Stomach (tissue), 4 donors: ENCODE results near the gene EMX1.

ENCODE experiments used
- POLR2A ChIP-seq, 4 donors: fragments of 450-650 bp; IDR thresholded peaks; one replicate each; pipeline ENCODE4 v1.6.1; 2016; ENCODE audit warnings: antibody characterized with exemption in 4 of 4, control low read depth in 2 of 4, mild to moderate bottlenecking in 1 of 4, moderate library complexity in 1 of 4
- TF ChIP-seq, protein P1 (sequence below), 7 experiments: fragments of 450-650 bp in 4 of 7; fragments of 200-600 bp in 3 of 7; sonication (generic) in 3 of 7; IDR thresholded peaks; one replicate each; pipeline ENCODE4 v1.5.1; 2016 to 2019; ENCODE audit warnings: antibody characterized with exemption in 7 of 7, control low read depth in 2 of 7, mild to moderate bottlenecking in 1 of 7

DNA sequence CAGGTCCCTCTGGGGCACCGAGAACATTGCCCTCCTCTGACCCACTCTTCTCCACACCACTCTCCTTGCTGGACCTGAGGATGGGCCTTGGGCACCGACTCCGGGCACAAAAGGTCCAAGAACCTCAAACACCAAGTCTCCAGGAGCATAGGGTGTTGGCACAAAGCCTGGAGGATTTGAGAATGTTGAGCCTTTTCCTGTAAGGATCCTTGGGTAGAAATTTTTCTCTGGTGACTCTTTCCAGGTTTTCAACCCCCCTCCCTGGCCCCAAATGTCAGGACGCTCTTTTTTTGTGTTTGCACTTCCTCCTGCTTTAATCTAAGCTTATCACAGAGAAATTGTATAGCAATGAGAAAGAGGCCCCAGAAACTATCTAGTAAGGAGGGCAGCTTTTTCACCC lies 20.9 kb upstream of the EMX1 start:
- no peak for TF ChIP-seq POLR2A (IDR thresholded peaks at IDR 0.05)
- TF ChIP-seq, protein P1, sequence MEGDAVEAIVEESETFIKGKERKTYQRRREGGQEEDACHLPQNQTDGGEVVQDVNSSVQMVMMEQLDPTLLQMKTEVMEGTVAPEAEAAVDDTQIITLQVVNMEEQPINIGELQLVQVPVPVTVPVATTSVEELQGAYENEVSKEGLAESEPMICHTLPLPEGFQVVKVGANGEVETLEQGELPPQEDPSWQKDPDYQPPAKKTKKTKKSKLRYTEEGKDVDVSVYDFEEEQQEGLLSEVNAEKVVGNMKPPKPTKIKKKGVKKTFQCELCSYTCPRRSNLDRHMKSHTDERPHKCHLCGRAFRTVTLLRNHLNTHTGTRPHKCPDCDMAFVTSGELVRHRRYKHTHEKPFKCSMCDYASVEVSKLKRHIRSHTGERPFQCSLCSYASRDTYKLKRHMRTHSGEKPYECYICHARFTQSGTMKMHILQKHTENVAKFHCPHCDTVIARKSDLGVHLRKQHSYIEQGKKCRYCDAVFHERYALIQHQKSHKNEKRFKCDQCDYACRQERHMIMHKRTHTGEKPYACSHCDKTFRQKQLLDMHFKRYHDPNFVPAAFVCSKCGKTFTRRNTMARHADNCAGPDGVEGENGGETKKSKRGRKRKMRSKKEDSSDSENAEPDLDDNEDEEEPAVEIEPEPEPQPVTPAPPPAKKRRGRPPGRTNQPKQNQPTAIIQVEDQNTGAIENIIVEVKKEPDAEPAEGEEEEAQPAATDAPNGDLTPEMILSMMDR (IDR thresholded peaks at IDR 0.05), result no peak
